Measurements from ENCODE around the gene ATP11A.
"Not testable (repeated sequence)": the region's sequence is repeated elsewhere in the genome, so short reads cannot be mapped to it uniquely, and the experiment has no call there.

The ATP11A gene

DNA sequence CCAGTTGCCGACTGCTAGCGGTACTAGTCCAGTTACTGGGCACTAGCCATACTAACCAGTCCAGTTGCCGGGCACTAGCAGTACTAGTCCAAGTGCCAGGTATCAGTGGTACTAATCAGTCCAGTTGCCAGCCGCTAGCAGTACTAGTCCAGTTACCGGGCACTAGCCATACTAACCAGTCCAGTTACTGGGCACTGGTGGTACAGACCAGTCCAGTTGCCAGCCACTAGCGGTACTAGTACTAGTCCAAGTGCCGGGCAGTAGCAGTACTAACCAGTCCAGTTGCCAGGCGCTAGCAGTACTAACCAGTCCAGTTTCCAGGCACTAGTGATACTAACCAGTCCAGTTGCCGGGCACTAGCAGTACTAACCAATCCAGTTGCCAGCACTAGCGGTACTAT, 155.0 kb downstream of the ATP11A start:
- DNase-seq, result no peak

DNA sequence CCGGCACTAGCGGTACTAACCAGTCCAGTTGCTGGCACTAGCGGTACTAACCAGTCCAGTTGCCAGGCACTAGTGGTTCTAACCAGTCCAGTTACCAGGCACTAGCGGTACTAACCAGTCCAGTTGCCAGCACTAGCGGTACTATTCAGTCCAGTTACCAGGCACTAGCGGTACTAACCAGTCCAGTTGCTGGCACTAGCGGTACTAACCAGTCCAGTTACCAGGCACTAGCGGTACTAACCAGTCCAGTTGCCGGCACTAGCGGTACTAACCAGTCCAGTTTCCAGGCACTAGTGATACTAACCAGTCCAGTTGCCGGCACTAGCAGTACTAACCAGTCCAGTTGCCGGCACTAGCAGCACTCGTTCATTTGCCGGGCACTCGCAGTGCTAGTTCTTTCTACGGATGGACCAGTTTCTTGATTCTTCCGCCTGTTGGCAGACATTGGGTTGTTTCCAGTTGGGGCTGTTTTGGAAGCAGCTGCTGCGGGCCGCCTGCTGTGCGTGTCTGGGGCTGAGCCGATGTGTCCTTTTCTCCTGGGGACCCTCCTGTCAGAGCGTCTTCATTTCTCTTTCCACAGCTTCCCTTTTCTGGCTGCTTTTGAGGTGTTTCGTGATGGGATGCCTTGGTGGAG, 155.8 kb downstream of the ATP11A start:
- no peak for DNase-seq

DNA sequence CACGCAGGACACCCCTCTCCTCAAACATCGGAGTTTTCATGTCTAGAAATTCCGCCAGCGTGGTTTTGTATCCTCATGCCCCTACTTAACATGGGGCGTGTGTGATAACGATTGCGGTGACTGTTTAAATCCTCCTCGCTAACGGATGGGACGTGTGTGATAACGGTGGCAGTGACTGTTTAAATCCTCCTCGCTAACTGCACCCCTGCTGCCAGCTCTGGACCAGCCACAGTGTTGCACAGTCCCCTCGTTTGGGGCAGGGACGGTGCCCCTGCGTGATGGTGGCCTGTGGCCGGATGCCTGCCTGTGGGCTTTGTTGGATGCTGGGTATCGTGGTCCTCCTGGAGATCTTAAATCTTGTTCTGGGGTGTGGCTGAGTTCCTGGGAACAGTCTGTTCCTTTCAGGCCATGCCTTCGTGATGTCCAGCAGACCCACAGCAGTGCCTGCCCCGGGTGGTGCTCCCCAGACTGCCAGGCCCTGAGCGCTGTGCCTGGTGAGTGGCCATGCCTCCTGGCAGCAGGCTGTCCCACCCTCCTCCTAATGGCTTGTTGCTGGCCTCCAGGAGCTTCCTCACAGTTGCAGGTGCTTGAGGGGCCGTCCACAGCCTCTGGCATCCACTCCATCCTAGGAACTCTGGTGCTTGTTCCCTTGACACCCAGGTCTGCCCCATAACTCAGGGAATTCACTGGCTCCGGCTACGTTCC, 156.7 kb downstream of the ATP11A start:
- DNase-seq, result no peak

DNA sequence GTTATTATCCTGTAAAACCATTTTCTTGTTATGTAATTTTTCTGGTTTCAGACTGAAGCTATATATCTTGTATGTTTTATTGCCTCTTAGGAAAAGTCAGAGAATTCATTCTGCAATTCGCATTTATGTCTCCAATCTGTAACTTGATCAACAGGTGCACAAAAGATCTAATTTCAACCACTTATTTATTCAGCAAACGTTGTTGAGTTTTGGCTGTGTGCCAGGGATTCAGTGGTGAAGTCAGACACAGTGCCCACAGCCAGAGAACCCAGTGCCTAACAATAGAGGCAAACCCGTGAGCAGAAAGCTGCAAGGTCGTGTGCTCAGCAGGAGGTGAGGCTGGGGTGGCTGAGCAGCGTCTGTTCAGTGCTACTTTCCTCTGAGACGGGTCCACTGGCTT, 159.7 kb downstream of the ATP11A start:
- no peak for DNase-seq

DNA sequence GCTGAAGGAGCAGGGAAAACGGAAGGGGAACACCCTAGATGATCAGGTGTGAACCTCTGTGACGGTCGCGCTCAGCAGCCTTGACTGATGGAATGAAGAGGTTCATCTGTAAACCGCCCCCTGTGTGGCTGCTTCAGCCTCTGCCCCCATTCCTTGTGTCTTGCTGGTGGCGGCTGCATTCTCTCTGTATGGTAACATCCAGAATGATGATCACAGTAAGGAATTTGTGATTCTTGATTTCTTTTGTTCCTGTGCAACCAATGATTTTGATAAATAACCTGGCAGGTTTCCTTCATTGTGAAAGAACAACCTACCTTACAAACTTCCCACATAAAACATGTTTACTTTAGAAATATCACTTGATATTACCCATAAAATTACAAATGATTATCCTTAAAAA, 160.4 kb downstream of the ATP11A start:
- no peak for DNase-seq

DNA sequence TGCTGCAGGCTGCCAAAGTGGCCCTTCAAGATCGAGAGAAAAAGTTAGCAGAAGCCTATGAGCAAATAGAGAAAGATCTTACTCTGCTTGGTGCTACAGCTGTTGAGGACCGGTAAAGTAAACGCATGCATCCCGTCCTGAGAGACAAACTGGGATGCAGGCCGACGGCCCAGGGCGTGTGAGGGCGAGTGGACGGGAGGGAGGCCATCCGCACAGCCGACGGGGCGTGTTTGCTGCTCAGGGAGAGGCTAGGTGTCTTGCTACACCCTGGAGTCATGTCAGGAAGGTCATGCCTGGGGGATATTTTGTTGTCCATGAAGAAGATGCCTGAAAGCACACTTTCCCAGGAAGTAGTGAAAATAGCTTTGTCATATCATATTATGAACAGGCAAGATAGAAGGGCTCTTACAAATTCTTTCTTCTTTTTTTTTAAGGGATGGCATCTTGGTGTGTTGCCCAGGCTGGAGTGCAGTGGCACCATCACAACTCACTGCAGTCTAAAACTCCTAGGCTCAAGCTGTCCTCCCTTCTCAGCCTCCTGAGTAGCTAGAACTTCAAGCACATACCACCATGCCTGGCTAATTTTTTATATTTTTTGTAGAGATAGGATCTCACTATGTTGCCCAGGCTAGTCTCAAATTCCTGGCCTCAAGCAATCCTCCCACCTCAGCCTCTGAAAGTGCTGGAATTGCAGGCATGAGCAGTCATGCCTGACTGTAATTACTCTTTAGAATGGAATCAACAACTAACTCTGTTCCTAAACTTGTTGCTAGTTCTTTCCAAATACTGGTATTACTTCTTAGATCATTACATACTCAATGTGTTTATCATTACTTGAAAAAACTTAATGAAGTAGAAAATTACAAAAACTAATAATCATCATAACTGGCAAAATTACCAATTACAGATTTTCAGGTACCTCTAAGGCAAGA, 161.5 kb downstream of the ATP11A start:
- no peak for DNase-seq

DNA sequence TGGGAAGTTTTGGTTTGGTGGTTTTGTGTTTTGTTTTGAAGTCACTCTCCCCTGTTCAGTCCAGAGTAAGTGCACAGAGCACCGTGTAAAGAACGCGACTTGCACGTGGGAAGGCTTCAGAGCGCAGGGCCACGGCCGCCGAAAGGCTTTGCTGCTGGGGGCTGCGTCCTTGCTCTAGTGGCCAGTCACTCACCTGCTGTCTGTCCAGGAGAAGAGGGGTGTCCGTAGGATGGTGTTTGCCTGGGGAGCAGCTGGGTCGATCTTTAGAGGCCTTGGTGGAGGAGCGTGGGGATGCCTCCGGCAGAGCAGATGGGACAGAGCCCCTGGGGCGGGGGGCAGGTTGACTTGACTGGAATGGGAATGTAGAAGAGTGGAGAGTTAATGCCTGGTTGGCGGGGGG, 162.6 kb downstream of the ATP11A start:
- DNase-seq, result no peak

DNA sequence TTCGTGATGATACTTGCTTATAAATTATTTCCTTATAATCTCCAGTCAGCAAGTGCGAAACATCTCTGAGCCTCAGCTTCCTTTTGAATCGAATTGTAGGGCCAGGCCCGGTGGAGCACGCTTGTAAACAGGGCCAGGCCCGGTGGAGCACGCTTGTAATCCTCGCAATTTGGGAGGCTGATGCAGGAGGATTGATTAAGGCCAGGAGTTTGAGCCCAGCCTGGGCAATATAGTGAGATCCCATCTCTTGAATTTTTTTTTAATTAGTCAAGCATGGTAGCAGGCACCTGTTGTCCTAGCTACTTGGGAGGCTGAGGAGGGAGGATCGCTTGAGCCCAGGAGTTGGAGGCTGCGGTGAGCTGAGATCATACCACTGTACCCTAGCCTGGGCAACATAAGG, 163.0 kb downstream of the ATP11A start:
- no peak for DNase-seq

DNA sequence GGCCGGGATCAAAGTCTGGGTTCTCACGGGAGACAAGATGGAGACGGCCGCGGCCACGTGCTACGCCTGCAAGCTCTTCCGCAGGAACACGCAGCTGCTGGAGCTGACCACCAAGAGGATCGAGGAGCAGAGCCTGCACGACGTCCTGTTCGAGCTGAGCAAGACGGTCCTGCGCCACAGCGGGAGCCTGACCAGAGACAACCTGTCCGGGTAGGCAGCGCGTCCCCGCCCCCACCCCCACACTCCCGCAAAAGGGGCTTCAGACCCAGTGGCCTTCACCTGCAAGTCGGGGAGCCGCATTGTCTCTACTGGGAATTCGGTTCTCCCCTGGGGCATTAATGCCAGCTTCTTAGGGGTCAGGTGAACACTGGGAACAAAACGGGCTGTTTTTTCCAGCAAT, 164.5 kb downstream of the ATP11A start:
- no peak for DNase-seq

DNA sequence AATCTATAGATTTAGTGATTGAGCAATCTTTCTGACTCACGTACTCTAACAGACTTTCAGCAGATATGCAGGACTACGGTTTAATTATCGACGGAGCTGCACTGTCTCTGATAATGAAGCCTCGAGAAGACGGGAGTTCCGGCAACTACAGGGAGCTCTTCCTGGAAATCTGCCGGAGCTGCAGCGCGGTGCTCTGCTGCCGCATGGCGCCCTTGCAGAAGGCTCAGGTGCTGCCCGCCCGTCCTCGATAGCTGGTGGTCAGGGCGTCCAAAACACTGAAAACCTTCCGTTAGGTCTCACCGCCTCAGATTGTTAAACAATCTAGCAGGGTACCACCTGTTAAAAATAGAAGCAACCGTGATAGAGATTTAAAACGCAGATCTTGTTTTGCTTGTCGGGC, 166.0 kb downstream of the ATP11A start:
- no peak for DNase-seq

DNA sequence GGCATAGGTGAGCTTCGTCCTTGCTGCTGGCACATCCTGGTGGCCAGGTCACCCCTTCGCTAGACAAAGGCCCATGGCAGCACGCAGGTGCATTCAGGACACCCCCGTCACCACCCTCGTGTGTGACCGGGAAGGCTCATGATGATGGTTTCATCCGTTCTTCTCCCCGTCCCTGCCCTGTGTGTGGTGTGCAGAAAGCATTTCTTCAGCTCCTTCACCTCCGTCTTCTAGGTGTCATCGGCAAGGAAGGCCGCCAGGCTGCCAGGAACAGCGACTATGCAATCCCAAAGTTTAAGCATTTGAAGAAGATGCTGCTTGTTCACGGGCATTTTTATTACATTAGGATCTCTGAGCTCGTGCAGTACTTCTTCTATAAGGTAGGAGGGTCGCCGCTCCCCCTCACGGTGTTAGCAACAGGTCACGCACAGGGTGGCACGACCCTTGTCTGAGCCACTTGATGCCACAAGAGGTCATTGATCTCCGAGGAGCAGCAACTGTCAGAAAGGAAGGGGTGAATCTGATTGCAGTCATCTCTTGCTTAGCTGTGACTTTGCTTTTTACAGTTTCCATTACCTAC, 168.2 kb downstream of the ATP11A start:
- DNase-seq, result no peak

DNA sequence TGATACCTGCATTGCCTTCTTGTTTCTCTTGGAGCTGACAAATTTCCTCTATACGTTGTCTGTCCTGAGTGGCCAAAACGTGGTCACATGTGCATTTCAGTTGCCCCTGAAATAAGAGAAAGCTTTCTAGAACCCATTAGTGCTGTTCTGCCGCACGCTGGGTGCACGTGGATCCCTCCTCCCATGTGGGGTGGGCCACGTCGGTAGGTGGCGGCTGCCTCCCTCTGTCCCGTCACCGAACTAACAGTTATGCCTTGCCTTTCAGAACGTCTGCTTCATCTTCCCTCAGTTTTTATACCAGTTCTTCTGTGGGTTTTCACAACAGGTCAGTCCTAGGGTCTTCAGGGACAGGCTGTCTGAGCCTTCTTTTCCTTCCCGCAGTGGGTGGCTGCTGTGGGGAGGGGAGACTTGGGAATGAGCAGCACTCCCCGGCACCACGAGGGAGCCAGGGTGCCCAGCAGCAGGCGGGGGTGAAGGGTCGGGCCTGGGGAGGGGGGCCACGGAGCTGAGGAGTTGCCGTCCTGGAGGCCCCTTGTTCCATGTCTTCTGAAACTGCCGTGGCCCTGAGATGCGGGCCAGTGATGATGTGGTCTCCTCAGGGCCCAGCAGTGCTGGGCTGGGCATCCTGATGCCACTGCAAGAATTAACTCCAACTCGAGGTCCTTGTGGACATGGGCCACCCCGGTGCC, 169.4 kb downstream of the ATP11A start:
- no peak for DNase-seq

DNA sequence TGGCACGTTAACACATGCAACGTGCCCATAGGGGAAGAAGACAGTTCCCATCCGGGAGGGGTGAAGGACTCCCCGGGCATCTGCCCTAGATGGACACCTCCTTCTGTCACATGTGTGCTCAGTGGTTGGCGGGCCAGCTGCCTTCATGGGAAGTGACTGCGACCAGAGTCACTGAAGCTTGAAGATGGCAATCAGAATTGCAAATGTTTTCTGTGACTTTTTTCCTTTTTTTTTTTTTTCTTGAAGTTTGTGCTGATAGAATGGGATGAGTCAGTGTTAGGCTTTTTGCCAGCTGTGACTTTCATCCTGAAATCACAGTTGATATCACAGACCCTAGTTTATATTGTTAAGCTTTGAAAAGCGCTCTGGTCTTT, 170.0 kb downstream of the ATP11A start:
- no peak for DNase-seq

DNA sequence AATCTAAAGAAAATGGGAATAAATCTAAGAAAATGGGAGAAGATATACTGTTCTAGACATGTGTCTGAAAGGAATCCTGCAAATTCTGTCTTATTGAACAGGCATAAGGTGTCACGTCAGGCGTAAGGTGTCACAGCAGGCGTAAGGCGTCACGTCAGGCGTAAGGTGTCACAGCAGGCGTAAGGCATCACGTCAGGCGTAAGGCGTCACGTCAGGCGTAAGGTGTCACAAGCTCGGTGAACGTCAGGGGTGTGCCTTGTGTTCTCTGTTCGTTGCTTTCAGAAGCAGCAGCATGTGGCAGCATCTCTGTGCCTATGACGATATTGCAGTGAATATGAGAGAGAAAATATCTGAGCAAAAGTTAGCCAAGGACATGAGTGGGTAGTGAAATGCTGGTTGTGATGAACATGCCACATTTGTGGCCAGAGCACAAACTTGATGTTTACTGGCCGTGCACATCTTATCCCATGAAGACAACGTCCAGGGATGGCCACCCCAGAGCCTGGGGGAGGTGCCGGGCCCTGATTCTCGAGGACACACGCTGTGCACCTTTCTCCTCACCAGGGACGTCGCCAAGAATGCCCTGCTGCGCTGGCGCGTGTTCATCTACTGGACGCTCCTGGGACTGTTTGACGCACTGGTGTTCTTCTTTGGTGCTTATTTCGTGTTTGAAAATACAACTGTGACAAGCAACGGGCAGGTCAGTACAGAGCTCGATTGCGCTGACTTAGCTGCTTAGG, 172.2 kb downstream of the ATP11A start:
- no peak for DNase-seq

DNA sequence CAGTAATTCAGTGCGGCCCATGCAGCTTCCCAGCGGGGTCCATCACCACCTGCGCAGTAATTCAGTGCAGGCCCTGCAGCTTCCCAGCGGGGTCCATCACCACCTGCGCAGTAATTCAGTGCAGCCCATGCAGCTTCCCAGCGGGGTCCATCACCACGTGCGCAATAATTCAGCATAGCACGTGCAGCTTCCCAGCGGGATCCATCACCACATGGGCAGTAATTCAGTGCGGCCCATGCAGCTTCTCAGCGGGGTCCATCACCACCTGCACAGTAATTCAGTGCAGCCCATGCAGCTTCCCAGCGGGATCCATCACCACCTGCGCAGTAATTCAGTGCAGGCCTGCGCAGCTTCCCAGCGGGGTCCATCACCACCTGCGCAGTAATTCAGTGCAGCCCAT, 173.5 kb downstream of the ATP11A start:
- DNase-seq, result not testable (repeated sequence)

DNA sequence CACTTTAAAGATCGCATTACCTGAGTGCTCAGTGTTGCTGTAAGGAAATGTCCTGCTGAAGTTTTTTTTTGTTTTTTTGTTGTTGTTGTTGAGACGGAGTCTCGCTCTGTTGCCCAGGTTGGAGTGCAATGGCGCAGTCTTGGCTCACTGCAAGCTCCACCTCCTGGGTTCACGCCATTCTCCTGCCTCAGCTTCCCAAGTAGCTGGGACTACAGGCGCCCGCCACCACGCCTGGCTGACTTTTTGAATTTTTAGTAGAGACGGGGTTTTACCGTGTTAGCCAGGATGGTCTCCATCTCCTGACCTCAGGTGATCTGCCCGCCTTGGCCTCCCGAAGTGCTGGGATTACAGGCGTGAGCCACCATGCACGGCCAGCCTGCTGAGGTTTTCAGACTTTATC, 175.6 kb downstream of the ATP11A start:
- DNase-seq, result not testable (repeated sequence)

DNA sequence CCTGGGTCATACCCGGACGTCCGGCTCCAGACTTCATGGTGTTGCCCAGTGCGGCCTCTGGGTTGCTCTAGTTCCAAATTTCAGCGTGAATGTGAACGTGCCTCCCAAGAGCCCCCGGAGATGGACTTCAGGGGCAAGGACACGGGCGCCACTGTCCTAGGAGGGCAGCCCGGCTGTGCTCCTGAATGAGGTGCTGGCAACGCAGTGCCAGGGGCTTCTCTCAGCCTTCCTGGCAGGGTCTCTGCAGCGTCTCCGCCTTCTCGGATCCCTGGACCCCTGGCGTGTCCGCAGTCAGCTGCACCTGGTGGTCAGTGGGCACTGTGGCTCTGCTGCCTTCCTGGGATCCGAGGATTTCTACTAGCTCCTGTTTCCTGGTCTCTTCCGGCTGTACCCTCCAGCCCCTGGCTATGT, 177.5 kb downstream of the ATP11A start:
- DNase-seq, result no peak

DNA sequence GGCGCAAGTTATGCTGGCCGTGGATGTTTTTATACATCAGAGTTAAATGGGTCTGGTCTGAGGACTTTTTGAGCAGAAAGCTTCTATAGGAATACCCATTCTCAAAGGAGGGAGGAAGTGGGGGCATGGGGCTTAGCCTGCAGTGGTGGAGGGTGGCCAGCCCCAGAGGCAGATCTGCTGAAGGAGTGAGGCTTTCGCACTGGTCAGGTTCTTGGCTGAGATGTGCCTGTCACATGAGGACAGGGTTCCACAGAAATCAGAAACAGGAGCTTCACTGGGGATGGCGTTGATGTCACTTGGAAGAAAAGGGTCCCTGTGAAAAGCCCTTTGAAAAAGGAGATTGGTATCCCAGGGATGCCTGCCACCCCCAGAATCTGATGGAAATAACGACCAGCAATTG, 178.5 kb downstream of the ATP11A start:
- DNase-seq, result no peak

DNA sequence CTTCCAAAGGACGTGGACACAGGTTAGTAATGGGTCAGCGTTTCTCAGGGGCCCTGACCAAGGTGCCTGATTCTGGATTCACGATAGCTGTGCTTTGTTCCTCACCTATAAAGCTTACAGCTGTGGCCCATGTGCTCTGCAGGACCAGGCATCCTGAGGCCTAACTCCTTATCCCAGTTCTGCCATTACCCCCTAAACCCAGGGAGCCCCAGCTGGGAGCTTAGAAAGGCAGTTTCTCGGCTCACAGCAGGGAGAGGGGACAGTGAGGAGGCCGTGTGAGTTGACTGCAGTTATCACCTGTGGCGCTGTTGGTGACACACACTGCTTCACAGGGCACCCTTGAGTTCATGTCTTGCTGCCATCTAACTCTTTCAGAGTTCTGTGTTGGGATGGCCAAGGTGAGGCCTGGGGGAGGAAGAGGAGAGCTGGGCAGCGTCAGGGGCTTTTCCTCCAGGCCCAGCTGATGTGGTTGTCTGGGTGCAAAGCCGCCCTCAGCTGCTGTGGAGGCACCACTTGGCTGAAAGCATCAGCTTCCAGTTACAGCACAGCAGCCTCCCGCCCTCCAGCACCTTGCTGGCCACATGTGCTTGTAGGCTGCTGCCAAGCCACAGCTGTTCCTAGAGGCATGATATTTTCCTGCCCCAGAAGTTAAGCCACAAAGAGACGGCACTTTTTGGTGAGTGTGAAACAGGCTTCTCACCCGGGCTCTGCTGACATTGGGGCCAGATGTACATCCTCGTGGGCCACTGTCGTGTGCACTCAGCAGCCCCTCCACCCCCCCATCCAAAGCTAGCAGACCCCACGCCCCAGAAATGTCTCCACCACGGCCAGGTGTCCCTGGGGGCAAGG, 179.6 kb downstream of the ATP11A start:
- no peak for DNase-seq

DNA sequence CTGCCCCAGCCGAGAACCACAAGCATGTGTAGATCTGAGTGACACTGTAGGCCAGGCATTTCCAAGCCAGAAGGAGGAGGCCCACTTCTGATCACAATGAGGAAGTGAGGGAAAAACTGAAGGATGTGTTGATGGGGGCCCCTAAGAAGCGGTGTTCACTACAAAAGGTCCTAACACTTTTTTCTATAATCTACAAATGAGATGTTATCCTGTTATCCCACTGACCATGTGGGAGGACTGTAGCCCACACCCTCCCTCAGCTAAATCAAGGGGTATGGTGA, 180.2 kb downstream of the ATP11A start:
- DNase-seq, result no peak

DNA sequence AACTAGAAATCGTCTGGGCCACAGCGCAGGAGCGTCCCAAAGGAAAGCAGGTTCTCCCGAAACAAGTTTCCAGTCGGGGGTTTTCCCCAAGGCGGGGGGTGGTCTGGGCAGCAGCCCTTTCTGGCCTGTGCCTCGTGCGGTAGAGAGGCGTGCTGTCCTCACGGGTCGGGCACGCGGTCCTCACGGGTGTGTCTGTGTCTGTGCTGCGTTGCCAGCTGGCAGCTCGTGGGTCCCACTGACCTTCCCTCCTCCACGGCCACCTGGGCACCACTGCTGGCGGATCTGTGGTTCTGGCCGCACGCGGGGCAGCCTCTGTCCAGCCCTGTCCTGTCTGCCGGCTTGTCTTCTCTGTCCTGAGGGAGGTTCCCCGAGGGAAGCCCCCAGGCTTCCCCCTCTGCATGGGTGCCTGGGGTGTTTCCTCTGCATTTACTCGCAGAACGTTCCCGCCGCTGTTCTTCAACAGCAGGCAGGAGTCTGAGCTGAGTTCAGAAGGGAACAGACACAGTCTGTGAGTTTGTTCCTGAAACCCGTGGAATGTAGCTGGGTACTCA, 181.0 kb downstream of the ATP11A start:
- DNase-seq, result no peak

Measured in RPMI8226 (cell line).